Activated naive CD4-positive, alpha-beta T cell treated with anti-CD3 and anti-CD28 coated beads, Interleukin-2, amount 50 U/mL, for 24 hours (primary cell): ENCODE data around the gene NKD2.
"Not testable (repeated sequence)": the region's sequence is repeated elsewhere in the genome, so short reads cannot be mapped to it uniquely, and the experiment has no call there.

Source experiments
- H3K27ac Mint-ChIP-seq: one replicate; pipeline ENCODE4 v1.8.0; 2021; ENCODE audit warnings: mild to moderate bottlenecking, mixed read lengths
- H3K27me3 Mint-ChIP-seq: one replicate; pipeline ENCODE4 v1.8.0; 2021; ENCODE audit warnings: mixed read lengths
- H3K36me3 Mint-ChIP-seq: one replicate; pipeline ENCODE4 v1.8.0; 2021; ENCODE audit warnings: mixed read lengths
- H3K4me1 Mint-ChIP-seq: one replicate; pipeline ENCODE4 v1.8.0; 2021; ENCODE audit warnings: mixed read lengths
- H3K4me3 Mint-ChIP-seq: one replicate; pipeline ENCODE4 v1.8.0; 2021; ENCODE audit warnings: mild to moderate bottlenecking, mixed read lengths
- H3K9me3 Mint-ChIP-seq: one replicate; pipeline ENCODE4 v1.8.0; 2021; ENCODE audit warnings: mixed read lengths

The NKD2 gene

GRCh38 chr5:969408-969839, 39.2 kb upstream of the NKD2 start:
- Mint-ChIP-seq H3K36me3 (no peaks in the 10 kb centered on the region), H3K4me3 (no peak overlapping the region), H3K9me3 (no peaks in the 10 kb centered on the region), H3K27ac (no peak overlapping the region), H3K27me3 (peaks cover 29% of the 10 kb centered on the region), H3K4me1 (peaks cover 14% of the 10 kb centered on the region)

GRCh38 chr5:972575-972974, 36.0 kb upstream of the NKD2 start:
- H3K36me3 Mint-ChIP-seq, H3K4me1 Mint-ChIP-seq, H3K9me3 Mint-ChIP-seq, H3K27ac Mint-ChIP-seq, H3K4me3 Mint-ChIP-seq: not testable (repeated sequence)
- peaks cover 21% of the 10 kb centered on the region for H3K27me3 Mint-ChIP-seq

GRCh38 chr5:976849-977751, 31.5 kb upstream of the NKD2 start:
- H3K4me1 Mint-ChIP-seq = no peaks in the 10 kb centered on the region
- H3K27ac Mint-ChIP-seq = no peak overlapping the region
- peaks cover 5% of the 10 kb centered on the region for H3K27me3 Mint-ChIP-seq
- H3K36me3 Mint-ChIP-seq = no peaks in the 10 kb centered on the region
- H3K4me3 Mint-ChIP-seq = no peak overlapping the region
- H3K9me3 Mint-ChIP-seq = no peaks in the 10 kb centered on the region

- H3K36me3 Mint-ChIP-seq = no peaks in the 10 kb centered on the region
- H3K4me1 Mint-ChIP-seq = no peaks in the 10 kb centered on the region
- H3K27ac Mint-ChIP-seq = no peak overlapping the region
- H3K4me3 Mint-ChIP-seq = no peak overlapping the region
- H3K27me3 Mint-ChIP-seq = peaks cover 4% of the 10 kb centered on the region
- no peaks in the 10 kb centered on the region for H3K9me3 Mint-ChIP-seq
Measured at GRCh38 chr5:978054-978453, 30.5 kb upstream of the NKD2 start.

GRCh38 chr5:978693-979092, 29.9 kb upstream of the NKD2 start:
- no peak overlapping the region for H3K4me3 Mint-ChIP-seq

GRCh38 chr5:979100-979817, 29.3 kb upstream of the NKD2 start:
- Mint-ChIP-seq H3K27me3 (peaks cover 2% of the 10 kb centered on the region), H3K4me3 (no peak overlapping the region), H3K36me3 (peaks cover 2% of the 10 kb centered on the region), H3K4me1 (peaks cover 10% of the 10 kb centered on the region), H3K27ac (no peak overlapping the region), H3K9me3 (no peaks in the 10 kb centered on the region)

More at GRCh38 chr5:978693-979092, 29.9 kb upstream of the NKD2 start:
- peaks cover 4% of the 10 kb centered on the region for H3K4me1 Mint-ChIP-seq
- H3K36me3 Mint-ChIP-seq = peaks cover 2% of the 10 kb centered on the region
- H3K9me3 Mint-ChIP-seq = no peaks in the 10 kb centered on the region
- H3K27ac Mint-ChIP-seq = no peak overlapping the region
- peaks cover 4% of the 10 kb centered on the region for H3K27me3 Mint-ChIP-seq

GRCh38 chr5:980001-980588, 28.5 kb upstream of the NKD2 start:
- H3K9me3 Mint-ChIP-seq = peaks cover 7% of the 10 kb centered on the region
- H3K36me3 Mint-ChIP-seq = peaks cover 6% of the 10 kb centered on the region
- peaks cover 12% of the 10 kb centered on the region for H3K4me1 Mint-ChIP-seq
- H3K4me3 Mint-ChIP-seq = no peak overlapping the region
- H3K27me3 Mint-ChIP-seq = peaks cover 1% of the 10 kb centered on the region
- H3K27ac Mint-ChIP-seq = no peak overlapping the region

GRCh38 chr5:980966-981365, 27.6 kb upstream of the NKD2 start:
- Mint-ChIP-seq H3K36me3 (peaks cover 6% of the 10 kb centered on the region), H3K27ac (no peak overlapping the region), H3K4me1 (peaks cover 12% of the 10 kb centered on the region), H3K27me3 (peaks cover 6% of the 10 kb centered on the region), H3K4me3 (no peak overlapping the region), H3K9me3 (peaks cover 7% of the 10 kb centered on the region)

- Mint-ChIP-seq H3K4me3 (no peak overlapping the region), H3K36me3 (peaks cover 6% of the 10 kb centered on the region), H3K9me3 (peaks cover 7% of the 10 kb centered on the region), H3K27me3 (peaks cover 8% of the 10 kb centered on the region), H3K27ac (no peak overlapping the region), H3K4me1 (peaks cover 12% of the 10 kb centered on the region)
Measured at GRCh38 chr5:981456-981855, 27.1 kb upstream of the NKD2 start.

- peaks cover 7% of the 10 kb centered on the region for H3K9me3 Mint-ChIP-seq
- peaks cover 6% of the 10 kb centered on the region for H3K36me3 Mint-ChIP-seq
- H3K27me3 Mint-ChIP-seq = peaks cover 8% of the 10 kb centered on the region
- no peak overlapping the region for H3K27ac Mint-ChIP-seq
- peaks cover 12% of the 10 kb centered on the region for H3K4me1 Mint-ChIP-seq
- no peak overlapping the region for H3K4me3 Mint-ChIP-seq
Measured at GRCh38 chr5:982377-983237, 26.0 kb upstream of the NKD2 start.

GRCh38 chr5:983238-983524, 25.4 kb upstream of the NKD2 start:
- H3K27ac Mint-ChIP-seq = no peak overlapping the region
- peaks cover 6% of the 10 kb centered on the region for H3K36me3 Mint-ChIP-seq
- H3K4me3 Mint-ChIP-seq = no peak overlapping the region
- H3K4me1 Mint-ChIP-seq = peaks cover 12% of the 10 kb centered on the region
- H3K27me3 Mint-ChIP-seq = peaks cover 13% of the 10 kb centered on the region
- H3K9me3 Mint-ChIP-seq = peaks cover 7% of the 10 kb centered on the region

- Mint-ChIP-seq H3K27me3 (peaks cover 14% of the 10 kb centered on the region), H3K27ac (no peak overlapping the region), H3K36me3 (peaks cover 6% of the 10 kb centered on the region), H3K4me1 (peaks cover 12% of the 10 kb centered on the region), H3K4me3 (no peak overlapping the region), H3K9me3 (peaks cover 7% of the 10 kb centered on the region)
Measured at GRCh38 chr5:983568-983967, 25.0 kb upstream of the NKD2 start.

- H3K27ac Mint-ChIP-seq = no peak overlapping the region
- H3K36me3 Mint-ChIP-seq = peaks cover 6% of the 10 kb centered on the region
- H3K4me3 Mint-ChIP-seq = no peak overlapping the region
- H3K9me3 Mint-ChIP-seq = peaks cover 7% of the 10 kb centered on the region
- peaks cover 17% of the 10 kb centered on the region for H3K27me3 Mint-ChIP-seq
- peaks cover 12% of the 10 kb centered on the region for H3K4me1 Mint-ChIP-seq
Measured at GRCh38 chr5:984774-985173, 23.8 kb upstream of the NKD2 start.

- H3K36me3 Mint-ChIP-seq = peaks cover 6% of the 10 kb centered on the region
Measured at GRCh38 chr5:987761-988160, 20.8 kb upstream of the NKD2 start.

GRCh38 chr5:988322-988721, 20.3 kb upstream of the NKD2 start:
- H3K4me3 Mint-ChIP-seq = no peak overlapping the region
- peaks cover 6% of the 10 kb centered on the region for H3K36me3 Mint-ChIP-seq
- no peak overlapping the region for H3K27ac Mint-ChIP-seq
- H3K27me3 Mint-ChIP-seq = peaks cover 27% of the 10 kb centered on the region
- H3K4me1 Mint-ChIP-seq = peaks cover 15% of the 10 kb centered on the region
- H3K9me3 Mint-ChIP-seq = peaks cover 7% of the 10 kb centered on the region

More at GRCh38 chr5:987761-988160, 20.8 kb upstream of the NKD2 start:
- peaks cover 27% of the 10 kb centered on the region for H3K27me3 Mint-ChIP-seq
- H3K27ac Mint-ChIP-seq = no peak overlapping the region
- H3K4me1 Mint-ChIP-seq = peaks cover 15% of the 10 kb centered on the region
- no peak overlapping the region for H3K4me3 Mint-ChIP-seq
- peaks cover 7% of the 10 kb centered on the region for H3K9me3 Mint-ChIP-seq
